Stimulated activated memory B cell treated with anti-CD40 and anti-IgM and Interleukin-4, amounts not matched to agents 10 μg/mL and 1 μg/mL and 100 μg/mL, for 72 hours (primary cell): Measurements from ENCODE around the gene OTOG.

Experiments
- ATAC-seq: fragments of 150-1000 bp; cut with Tn5 transposase; 2 replicates; pipeline ENCODE4 v1.10.0; 2021
- H3K27ac Mint-ChIP-seq: one replicate; pipeline ENCODE4 v1.8.0; 2022; ENCODE audit warnings: mild to moderate bottlenecking, mixed read lengths
- H3K27me3 Mint-ChIP-seq: one replicate; pipeline ENCODE4 v1.8.0; 2022; ENCODE audit warnings: mixed read lengths
- H3K36me3 Mint-ChIP-seq: one replicate; pipeline ENCODE4 v1.8.0; 2022; ENCODE audit warnings: mixed read lengths
- H3K4me1 Mint-ChIP-seq: one replicate; pipeline ENCODE4 v1.8.0; 2022; ENCODE audit warnings: mixed read lengths
- H3K4me3 Mint-ChIP-seq: one replicate; pipeline ENCODE4 v1.8.0; 2022; ENCODE audit warnings: mild to moderate bottlenecking, moderate library complexity, mixed read lengths
- H3K9me3 Mint-ChIP-seq: one replicate; pipeline ENCODE4 v1.8.0; 2022; ENCODE audit warnings: mixed read lengths

Gene OTOG

DNA sequence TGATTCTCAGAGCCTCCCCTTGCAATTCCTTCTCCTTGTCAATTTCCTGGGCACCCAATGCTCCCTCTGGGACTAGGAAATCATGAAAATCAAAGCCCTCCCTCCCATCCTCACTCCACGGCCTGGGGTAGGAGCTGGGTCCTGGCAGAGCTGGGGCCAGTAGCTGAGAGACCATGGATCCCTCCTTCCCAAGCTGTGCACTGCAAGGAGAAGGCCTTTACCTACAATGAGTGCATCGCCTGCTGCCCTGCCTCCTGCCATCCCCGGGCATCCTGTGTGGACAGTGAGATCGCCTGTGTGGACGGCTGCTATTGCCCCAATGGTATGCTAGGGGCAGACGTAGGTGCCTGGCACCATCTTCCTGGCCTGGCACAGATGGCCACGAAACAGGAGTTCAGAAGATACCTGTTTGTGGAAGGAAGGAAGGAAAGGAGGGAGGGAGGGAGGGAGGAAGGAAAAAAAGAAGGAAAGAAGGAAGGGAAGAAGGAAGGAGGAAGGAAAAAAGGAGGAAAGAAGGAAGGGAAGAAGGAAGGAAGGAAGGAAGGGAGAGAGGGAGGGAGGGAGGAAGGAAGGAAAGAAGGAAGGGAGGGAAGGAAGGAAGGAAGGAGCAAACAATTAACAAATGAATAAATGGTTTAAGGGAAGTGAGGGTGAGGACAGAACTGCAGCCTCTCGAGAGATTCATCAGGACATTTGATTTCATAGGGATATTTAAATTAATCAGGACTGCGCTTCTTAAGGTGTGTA lies 12.5 kb downstream of the OTOG start:
- Mint-ChIP-seq H3K27me3 (peaks cover 37% of the 10 kb centered on the region), H3K9me3 (no peaks in the 10 kb centered on the region), H3K4me1 (no peaks in the 10 kb centered on the region), H3K27ac (no peak overlapping the region), H3K36me3 (no peaks in the 10 kb centered on the region), H3K4me3 (no peak overlapping the region)
- no peak for ATAC-seq

DNA sequence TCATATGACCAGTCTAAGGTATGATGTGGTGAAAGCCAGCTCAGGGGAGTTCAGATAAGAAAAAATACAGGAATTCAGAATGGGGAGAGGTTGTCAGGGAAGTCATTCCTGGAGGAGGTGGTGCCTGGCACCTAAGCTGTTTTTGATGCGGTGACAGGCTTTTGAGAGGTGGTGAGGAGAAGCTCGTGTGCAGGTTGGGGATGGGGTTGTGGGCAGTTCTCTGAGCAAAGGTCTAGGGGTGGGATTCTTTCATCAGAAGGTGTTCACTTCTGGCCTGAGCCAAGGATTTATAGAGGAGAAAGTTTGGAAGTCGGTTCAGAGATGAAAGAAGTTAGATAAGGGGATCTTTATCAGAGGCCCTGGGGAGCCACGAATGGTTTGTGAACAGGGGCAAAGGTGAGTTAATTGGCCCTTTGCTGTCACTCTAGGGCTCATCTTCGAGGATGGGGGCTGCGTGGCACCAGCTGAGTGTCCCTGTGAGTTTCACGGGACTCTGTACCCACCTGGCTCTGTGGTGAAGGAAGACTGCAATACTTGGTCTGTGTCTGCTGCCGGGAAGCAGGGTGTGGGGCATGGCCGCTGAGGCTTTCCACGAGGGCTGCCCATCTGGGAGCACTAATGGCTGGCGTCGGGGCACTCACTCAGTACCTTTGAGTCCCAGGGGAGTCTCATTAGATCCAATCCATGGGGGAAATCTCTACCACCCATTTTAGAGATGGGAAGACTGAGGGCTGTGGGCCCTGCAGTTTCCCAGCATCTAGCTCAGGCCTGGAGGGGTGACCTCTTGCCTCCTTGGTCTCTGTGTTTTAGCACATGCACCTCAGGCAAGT lies 13.4 kb downstream of the OTOG start:
- Mint-ChIP-seq H3K4me1 (no peaks in the 10 kb centered on the region), H3K4me3 (no peak overlapping the region), H3K36me3 (no peaks in the 10 kb centered on the region), H3K27ac (no peak overlapping the region), H3K27me3 (peaks cover 37% of the 10 kb centered on the region), H3K9me3 (no peaks in the 10 kb centered on the region)
- no peak for ATAC-seq

DNA sequence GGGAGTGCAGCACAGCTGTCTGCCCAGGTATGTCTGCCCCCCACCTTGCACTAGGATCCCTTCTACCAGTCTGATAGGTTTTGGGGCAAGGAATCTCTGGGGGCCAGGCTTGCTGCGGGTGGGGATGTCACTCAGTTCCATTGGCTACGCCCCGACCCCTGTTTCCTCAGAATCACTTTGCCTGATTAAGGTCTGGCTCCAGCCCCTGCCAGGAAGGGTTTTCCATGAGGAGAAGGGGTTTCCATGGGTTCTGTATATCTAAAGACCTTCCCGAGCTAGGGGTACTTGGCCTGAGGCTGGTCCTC lies 14.0 kb downstream of the OTOG start:
- Mint-ChIP-seq H3K9me3 (no peaks in the 10 kb centered on the region), H3K27ac (no peak overlapping the region), H3K4me3 (no peak overlapping the region), H3K4me1 (no peaks in the 10 kb centered on the region), H3K27me3 (peaks cover 37% of the 10 kb centered on the region), H3K36me3 (no peaks in the 10 kb centered on the region)
- ATAC-seq: no peak

DNA sequence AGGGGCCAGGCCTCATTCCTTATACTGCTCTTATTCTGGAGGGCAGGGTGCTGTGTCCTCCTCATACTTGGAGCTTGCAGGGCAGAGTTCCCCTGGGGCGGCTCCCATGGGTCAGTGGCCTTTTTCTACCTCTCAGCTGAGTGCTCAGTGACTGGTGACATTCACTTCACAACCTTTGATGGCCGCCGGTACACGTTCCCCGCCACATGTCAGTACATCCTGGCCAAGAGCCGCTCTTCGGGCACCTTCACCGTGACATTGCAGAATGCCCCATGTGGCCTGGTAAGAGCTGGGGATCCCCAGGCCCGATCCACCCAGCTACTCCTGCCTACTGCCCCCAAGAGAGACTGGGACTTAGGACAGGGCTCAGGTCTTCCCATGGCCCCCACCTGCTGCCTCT lies 14.5 kb downstream of the OTOG start:
- H3K9me3 Mint-ChIP-seq: no peaks in the 10 kb centered on the region
- H3K4me1 Mint-ChIP-seq: no peaks in the 10 kb centered on the region

DNA sequence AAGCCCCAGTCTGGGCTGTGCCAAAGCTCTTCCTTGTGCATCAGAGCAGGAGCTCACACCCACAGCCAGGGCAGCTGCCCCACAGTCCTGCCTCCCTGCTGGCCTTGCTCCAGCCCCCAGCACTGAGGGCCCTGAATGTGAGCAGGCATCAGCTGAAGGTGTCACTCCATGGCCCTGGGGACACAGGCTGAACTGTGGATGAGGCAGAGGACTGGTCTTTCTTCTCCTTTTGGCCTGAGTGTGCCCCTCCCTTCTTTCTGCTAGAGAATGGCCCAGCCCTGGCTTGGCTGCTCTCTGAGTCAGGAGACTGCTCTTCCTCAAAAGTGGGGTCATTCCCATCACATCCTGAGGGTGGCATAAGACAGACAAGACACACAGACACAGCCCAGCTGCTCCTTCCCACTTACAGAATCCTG lies 16.2 kb downstream of the OTOG start:
- no peak overlapping the region for H3K27ac Mint-ChIP-seq
- peaks cover 25% of the 10 kb centered on the region for H3K27me3 Mint-ChIP-seq
- H3K4me3 Mint-ChIP-seq: no peak overlapping the region
- no peaks in the 10 kb centered on the region for H3K36me3 Mint-ChIP-seq
- no peaks in the 10 kb centered on the region for H3K9me3 Mint-ChIP-seq
- no peak for ATAC-seq
- no peaks in the 10 kb centered on the region for H3K4me1 Mint-ChIP-seq

More for the DNA sequence above, 14.5 kb downstream of the OTOG start:
- H3K4me3 Mint-ChIP-seq: no peak overlapping the region
- H3K27ac Mint-ChIP-seq: no peak overlapping the region
- H3K36me3 Mint-ChIP-seq: no peaks in the 10 kb centered on the region
- H3K27me3 Mint-ChIP-seq: peaks cover 37% of the 10 kb centered on the region
- no peak for ATAC-seq

DNA sequence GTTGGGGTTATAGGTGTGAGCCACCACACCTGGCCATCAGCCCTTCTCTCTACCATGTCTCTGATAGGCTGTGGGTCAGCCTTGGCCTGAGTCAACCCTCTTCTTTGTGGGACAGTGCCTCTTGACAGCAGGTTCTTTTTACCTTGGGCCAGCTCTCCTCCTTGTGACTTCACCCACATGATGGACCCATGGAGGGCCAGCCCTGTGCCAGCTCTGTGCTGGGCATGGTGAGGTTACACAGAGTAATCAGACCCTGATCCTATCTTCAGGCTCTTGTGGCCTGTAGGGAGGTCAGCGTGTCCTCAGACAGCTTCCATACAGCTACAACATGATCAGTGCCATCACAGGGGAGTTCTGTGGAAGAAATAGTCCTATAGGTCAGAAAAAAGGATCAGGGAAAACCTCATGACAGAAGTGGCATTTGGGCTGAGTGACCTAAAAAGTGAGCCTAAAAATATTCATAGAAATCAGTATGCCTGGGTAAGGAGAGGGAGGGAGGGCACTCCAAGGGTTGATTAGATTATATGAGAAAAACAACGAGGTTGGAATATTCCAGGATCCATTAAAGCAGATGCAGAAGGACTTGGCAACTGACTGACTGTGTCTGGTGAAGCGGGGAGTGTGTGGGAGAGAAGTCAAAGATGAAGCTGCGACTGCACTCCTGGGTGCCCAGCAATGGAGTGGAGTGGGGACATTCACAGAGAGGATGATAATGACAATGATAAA lies 17.1 kb downstream of the OTOG start:
- Mint-ChIP-seq H3K4me1 (no peaks in the 10 kb centered on the region), H3K36me3 (no peaks in the 10 kb centered on the region), H3K27ac (no peak overlapping the region), H3K9me3 (no peaks in the 10 kb centered on the region), H3K27me3 (peaks cover 16% of the 10 kb centered on the region), H3K4me3 (no peak overlapping the region)
- ATAC-seq: no peak

DNA sequence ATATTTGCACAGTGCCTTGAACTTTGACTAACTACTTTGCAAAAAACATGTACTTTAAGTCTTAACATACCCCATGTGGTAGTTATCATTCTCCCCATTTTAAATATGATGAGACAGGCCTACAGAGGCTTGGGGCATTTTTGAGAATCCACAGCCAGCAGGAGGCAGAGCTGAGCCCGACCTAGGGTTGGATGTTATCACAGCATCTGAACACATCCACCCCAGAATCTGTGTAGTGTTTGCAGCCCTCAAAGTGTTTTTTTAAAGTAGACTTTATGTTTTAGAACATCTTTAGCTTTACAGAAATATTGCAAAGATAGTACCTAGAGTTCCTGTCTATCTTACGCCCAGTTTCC lies 17.6 kb downstream of the OTOG start:
- Mint-ChIP-seq H3K4me3 (no peak overlapping the region), H3K4me1 (no peaks in the 10 kb centered on the region), H3K36me3 (no peaks in the 10 kb centered on the region), H3K9me3 (no peaks in the 10 kb centered on the region), H3K27ac (no peak overlapping the region), H3K27me3 (peaks cover 11% of the 10 kb centered on the region)
- no peak for ATAC-seq

DNA sequence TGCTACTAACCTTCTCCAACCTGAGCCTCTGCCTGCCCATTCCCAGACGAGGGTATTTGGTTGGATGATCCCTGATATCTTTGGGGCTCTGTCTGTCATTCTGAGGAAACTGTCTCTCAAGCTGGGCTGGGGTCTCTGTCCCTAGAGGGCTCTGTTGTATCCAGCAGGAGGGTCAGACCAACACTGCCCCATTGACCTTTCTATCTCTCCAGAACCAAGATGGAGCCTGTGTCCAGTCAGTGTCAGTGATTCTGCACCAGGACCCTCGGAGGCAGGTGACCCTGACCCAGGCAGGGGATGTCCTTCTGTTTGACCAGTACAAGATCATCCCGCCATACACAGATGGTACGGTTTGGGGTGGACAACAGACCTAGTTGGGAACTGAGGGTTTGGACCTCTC lies 21.9 kb downstream of the OTOG start:
- no peak for ATAC-seq
- peaks cover 11% of the 10 kb centered on the region for H3K4me1 Mint-ChIP-seq
- no peak overlapping the region for H3K27ac Mint-ChIP-seq
- no peaks in the 10 kb centered on the region for H3K36me3 Mint-ChIP-seq
- H3K4me3 Mint-ChIP-seq: no peak overlapping the region
- no peaks in the 10 kb centered on the region for H3K27me3 Mint-ChIP-seq
- no peaks in the 10 kb centered on the region for H3K9me3 Mint-ChIP-seq

DNA sequence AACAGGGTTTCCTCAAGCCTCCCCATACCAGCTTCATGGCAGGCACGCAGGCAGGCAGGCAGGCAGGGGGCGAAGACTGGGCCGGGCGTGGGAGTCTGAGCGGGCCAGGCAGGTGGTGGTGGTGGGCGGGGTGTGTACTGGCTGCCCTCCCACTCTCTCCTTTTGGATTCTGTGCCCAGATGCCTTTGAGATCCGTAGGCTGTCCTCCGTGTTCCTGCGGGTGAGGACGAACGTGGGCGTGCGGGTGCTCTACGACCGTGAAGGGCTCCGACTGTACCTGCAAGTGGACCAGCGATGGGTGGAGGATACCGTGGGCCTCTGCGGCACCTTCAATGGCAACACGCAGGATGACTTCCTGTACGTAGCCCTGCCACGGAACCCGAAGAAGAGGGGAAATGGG lies 23.0 kb downstream of the OTOG start:
- Mint-ChIP-seq H3K9me3 (no peaks in the 10 kb centered on the region), H3K36me3 (no peaks in the 10 kb centered on the region), H3K4me1 (peaks cover 11% of the 10 kb centered on the region), H3K27ac (no peak overlapping the region), H3K27me3 (no peaks in the 10 kb centered on the region), H3K4me3 (no peak overlapping the region)
- ATAC-seq: no peak

DNA sequence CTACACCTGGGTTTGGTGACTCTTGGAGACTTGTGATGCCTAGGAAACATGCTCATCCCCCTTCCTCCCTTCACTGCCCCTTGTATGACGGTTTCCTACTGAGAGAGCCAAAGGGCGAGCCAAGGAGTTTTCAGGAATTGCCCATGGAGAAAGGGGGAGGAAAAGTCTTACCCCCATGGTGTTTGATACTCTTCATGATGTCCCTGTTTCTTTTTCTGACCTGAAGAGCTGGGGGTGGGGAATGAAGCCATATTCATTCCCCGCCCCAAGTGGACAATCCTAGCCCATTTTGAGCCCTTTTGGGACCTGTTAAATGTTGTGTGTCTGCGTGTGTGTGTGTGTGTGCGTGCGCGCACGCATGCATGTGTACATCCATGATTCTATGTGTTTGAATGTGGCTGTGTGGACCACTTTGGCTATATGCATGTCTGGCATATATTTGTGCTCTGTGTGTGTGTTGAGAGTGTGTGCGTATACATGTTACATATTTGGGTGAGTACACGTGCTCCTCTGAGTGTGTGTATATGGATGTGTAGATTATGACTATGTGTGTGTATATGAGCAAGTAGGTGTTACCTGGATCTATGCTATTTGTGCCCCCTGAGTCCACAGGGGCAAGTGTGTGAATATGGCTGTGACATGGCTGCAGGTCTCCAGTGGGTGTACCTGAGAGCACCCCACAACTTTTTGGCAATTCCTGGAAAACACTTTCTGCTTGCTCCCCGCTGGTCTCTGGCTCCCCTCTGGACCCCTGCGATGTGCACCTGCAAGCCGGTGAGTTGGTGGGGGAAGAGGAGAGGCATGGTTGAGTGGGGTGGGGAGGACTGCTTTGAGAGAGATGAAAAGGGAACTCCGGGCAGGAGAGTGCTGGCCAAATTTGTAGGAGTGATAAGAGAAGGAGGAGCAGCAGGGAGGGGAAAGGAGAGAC lies 24.6 kb downstream of the OTOG start:
- no peak overlapping the region for H3K27ac Mint-ChIP-seq
- no peaks in the 10 kb centered on the region for H3K9me3 Mint-ChIP-seq
- H3K4me3 Mint-ChIP-seq: no peak overlapping the region
- ATAC-seq: no peak
- peaks cover 11% of the 10 kb centered on the region for H3K4me1 Mint-ChIP-seq
- H3K36me3 Mint-ChIP-seq: no peaks in the 10 kb centered on the region
- H3K27me3 Mint-ChIP-seq: no peaks in the 10 kb centered on the region

DNA sequence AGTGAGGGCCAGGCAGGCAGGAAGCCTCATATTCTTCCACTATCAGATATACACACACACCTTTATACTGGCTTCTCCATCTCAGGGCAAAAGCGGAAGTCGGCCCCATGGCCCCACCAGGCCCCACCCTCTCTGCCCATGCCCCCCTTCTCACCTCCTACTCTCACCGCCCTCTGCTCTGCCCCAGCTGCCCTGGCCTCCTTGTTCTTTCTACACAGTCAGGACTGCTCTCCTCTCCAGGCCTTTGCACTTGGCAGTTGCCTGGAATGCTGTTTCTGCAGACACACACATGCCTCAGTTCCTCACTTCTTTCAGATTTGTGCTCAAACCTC lies 25.3 kb downstream of the OTOG start:
- H3K27me3 Mint-ChIP-seq: no peaks in the 10 kb centered on the region
- peak; percentile 51 for ATAC-seq

DNA sequence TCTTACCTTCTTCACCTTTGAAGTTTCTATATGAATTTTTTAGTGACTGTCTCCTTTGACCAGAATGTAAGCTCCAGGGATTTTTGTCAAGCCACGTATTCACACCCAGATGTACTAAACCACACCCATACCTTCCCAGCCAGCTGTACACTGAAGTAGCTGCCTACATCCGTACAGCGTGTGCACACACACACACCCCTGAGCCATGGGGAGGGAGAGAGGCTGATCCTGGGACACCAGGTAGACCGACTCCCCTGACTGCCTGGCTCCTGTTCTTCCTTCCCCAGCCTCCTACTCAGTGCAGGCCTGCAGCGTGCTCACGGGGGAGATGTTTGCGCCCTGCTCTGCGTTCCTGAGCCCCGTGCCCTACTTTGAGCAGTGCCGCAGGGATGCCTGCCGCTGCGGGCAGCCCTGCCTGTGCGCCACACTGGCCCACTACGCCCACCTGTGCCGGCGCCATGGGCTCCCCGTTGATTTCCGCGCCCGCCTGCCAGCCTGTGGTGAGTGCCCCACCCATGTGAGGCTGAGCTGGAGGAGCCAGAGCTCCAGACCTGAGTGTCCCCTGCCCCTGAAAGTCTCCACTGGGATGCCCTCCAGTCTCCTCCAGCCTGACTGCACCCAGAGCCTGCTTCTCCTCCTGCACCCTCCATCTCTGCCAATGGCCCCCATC lies 25.9 kb downstream of the OTOG start:
- Mint-ChIP-seq H3K4me3 (no peak overlapping the region), H3K27me3 (peaks cover 2% of the 10 kb centered on the region), H3K36me3 (no peaks in the 10 kb centered on the region), H3K9me3 (no peaks in the 10 kb centered on the region), H3K4me1 (peaks cover 11% of the 10 kb centered on the region), H3K27ac (no peak overlapping the region)
- ATAC-seq: no peak

More for the DNA sequence above, 25.3 kb downstream of the OTOG start:
- Mint-ChIP-seq H3K9me3 (no peaks in the 10 kb centered on the region), H3K4me1 (peaks cover 11% of the 10 kb centered on the region), H3K27ac (no peak overlapping the region), H3K4me3 (no peak overlapping the region), H3K36me3 (no peaks in the 10 kb centered on the region)

DNA sequence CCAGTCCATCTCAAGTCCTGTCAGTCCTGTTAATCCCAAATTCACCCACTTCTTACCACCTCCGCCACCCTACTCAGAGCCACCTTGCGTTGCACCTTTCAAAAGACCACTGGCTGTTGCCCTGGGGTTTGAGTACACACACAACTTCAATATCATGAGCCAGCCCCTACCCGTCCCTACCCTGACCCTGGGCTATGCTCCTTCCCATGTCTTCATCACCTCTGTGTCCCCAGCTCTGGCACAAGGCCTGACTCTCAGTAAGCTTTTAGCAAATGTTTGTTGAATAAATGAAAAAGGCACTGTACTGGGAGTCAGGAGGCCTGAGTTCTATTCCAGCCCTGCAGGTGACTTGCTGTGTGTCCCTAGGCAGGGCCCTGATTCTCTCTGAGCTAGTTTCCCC lies 26.5 kb downstream of the OTOG start:
- no peaks in the 10 kb centered on the region for H3K36me3 Mint-ChIP-seq
- peaks cover 8% of the 10 kb centered on the region for H3K27me3 Mint-ChIP-seq
- ATAC-seq: no peak
- H3K27ac Mint-ChIP-seq: no peak overlapping the region
- peaks cover 11% of the 10 kb centered on the region for H3K4me1 Mint-ChIP-seq
- H3K4me3 Mint-ChIP-seq: no peak overlapping the region
- no peaks in the 10 kb centered on the region for H3K9me3 Mint-ChIP-seq

DNA sequence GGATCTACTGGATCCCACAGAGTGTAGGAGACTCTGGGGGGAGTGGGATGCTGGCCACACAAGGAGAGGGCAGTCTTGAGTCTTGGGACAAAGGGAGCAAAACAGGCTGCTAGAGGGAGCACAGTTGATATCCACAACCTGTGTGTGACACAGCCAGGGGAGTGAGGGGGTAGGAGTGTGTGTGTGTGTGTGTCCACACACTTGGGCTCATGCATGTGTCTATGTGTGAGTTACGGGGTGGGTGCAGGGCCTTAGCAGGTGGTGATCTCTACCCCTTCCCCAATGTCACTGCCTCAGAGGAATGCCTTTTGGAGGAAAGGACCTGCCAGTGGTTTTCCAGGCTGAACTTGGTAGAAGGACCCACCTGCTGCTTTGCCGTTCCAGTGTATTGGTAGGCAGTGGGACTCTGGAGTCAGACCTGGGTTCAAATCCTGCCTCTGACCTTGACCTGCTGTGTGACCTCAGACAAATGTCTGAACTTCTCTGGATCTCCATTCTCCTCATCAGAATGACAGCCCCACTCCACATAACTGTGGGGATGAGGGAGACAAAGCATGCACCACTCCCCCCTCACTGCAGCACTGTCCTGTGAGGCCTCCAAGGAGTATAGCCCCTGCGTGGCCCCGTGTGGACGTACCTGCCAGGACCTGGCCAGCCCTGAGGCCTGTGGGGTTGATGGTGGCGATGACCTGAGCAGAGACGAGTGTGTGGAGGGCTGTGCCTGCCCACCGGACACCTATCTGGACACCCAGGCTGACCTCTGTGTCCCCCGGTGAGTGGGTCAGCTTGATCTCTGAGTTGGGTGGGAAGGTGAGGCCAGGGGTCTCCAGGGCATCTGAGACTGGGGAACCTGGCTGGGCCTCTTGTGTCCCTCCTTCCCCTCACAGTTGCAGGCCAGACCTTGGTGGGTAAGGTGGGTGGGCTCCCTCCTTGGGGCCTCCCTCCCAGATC lies 27.4 kb downstream of the OTOG start:
- Mint-ChIP-seq H3K27me3 (peaks cover 9% of the 10 kb centered on the region), H3K36me3 (no peaks in the 10 kb centered on the region)
- ATAC-seq: no peak

More for the DNA sequence above, 27.4 kb downstream of the OTOG start:
- H3K4me1 Mint-ChIP-seq: peaks cover 11% of the 10 kb centered on the region
- H3K4me3 Mint-ChIP-seq: no peak overlapping the region
- H3K9me3 Mint-ChIP-seq: no peaks in the 10 kb centered on the region
- no peak overlapping the region for H3K27ac Mint-ChIP-seq
